ENCODE results near the gene PLXNB2.

DNA sequence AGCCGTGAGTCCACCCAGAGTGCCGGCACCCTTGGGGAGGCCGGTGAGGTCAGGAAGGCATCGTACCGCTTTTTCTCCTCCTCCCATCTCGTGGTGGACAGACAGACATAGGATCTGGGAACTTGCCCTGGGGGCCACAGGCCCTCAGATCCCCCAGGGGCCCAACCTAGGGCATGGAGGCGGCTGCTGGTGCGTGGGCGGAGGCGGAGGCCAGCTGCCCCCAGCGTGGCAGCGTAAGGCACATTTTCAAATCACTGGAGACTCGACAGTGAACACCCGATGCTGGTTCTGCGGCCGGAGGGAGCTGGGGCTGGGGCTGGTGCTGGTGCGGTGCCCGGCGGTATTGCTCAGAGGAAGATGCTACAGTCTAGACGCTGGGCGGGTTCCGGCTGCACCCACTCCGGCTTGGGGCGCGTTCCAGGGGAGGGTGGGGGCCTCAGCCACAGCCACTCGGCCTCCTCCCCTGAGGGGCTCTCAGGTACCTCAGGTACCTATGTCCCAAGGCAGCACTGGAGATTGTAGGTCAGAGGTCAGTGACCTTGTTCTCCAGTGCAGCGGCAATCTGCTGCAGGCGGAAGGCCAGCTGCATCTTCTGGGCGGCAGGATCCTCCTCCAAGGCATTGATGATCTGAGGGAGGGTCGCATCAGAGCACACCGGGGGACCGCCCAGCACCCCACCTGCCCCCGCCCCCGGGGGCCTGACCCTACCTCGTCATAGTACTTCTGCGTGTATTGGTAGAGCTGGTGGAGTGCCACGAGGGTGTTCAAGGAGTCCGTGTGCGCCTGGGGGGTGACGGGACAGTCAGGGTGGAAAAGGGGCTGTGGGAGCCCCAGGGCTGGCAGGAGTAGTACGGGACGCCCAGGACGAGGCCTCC, 32.0 kb downstream of the PLXNB2 start:
- TF ChIP-seq, protein P1, sequence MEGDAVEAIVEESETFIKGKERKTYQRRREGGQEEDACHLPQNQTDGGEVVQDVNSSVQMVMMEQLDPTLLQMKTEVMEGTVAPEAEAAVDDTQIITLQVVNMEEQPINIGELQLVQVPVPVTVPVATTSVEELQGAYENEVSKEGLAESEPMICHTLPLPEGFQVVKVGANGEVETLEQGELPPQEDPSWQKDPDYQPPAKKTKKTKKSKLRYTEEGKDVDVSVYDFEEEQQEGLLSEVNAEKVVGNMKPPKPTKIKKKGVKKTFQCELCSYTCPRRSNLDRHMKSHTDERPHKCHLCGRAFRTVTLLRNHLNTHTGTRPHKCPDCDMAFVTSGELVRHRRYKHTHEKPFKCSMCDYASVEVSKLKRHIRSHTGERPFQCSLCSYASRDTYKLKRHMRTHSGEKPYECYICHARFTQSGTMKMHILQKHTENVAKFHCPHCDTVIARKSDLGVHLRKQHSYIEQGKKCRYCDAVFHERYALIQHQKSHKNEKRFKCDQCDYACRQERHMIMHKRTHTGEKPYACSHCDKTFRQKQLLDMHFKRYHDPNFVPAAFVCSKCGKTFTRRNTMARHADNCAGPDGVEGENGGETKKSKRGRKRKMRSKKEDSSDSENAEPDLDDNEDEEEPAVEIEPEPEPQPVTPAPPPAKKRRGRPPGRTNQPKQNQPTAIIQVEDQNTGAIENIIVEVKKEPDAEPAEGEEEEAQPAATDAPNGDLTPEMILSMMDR (conservative IDR thresholded peaks at IDR 0.05 in 1 of 2, IDR thresholded peaks at IDR 0.05 in 1 of 2; ENCODE audit: low read depth in 1 of 2, low read length in 2 of 2): no peak
- TF ChIP-seq EZH2 (IDR thresholded peaks at IDR 0.05; ENCODE audit: low read length, missing control alignments): no peak
